T-cell (primary cell): Measurements from ENCODE around the gene DR1. TPM values are rescaled to one million over a fixed set of nuclear protein-coding genes. Genes with fewer than 3 reads are reported as not detected.
"Not testable (repeated sequence)": the region's sequence is repeated elsewhere in the genome, so short reads cannot be mapped to it uniquely, and the experiment has no call there.

Source experiments
- ATAC-seq, 4 experiments: fragments of 200-7000 bp in 3 of 4; fragments of 150-1000 bp in 1 of 4; cut with Tn5 transposase; replicated peaks in 1 of 4; 1 replicate in 3 of 4; 2 replicates in 1 of 4; pipeline ENCODE4 v1.10.0; 2021; ENCODE audit warnings: moderate library complexity in 3 of 4, mild to moderate bottlenecking in 2 of 4, moderate number of reproducible peaks in 1 of 4
- CTCF ChIA-PET, 2 donors: fragments of 300-600 bp; sonication (Branson Sonifier 250); formaldehyde crosslinking; loops; one replicate each; lab custom pipeline; 2022; ENCODE audit warnings: antibody characterized with exemption in 2 of 2; lab: Charles Lee
- POLR2A ChIA-PET, 2 donors: fragments of 300-600 bp; sonication (Branson Sonifier 250); formaldehyde crosslinking; loops; one replicate each; lab custom pipeline; 2022; ENCODE audit warnings: antibody characterized with exemption in 2 of 2; lab: Charles Lee
- DNase-seq, 35 experiments: peaks; one replicate each; pipeline versions ENCODE4 v3.0.0 to v3.0.0-alpha.2; 2013 to 2023
- H3K27ac ChIP-seq: one replicate; pipeline ENCODE4 v1.5.1; 2013; ENCODE audit warnings: low read length
- H3K27me3 ChIP-seq, 2 experiments: replicated peaks in 1 of 2; 1 replicate in 1 of 2; 2 replicates in 1 of 2; pipeline versions ENCODE4 v1.6.1 to v1.7.0; 2013; ENCODE audit warnings: low read length in 1 of 2, mixed read lengths in 1 of 2; ENCODE audit not compliant: control insufficient read depth in 2 of 2, insufficient read depth in 2 of 2; ENCODE audit errors: extremely low read depth in 1 of 2
- H3K36me3 ChIP-seq, 2 donors: 1 replicate in 1 of 2; 2 replicates in 1 of 2; pipeline versions ENCODE4 v1.6.1 to v1.7.0; 2013; ENCODE audit warnings: low read length in 1 of 2; ENCODE audit not compliant: control insufficient read depth in 2 of 2, insufficient read depth in 1 of 2; ENCODE audit errors: extremely low read depth in 1 of 2
- H3K4me1 ChIP-seq, 2 experiments: 1 replicate in 1 of 2; 2 replicates in 1 of 2; pipeline versions ENCODE4 v1.6.1 to v1.7.0; 2013; ENCODE audit warnings: low read length in 2 of 2, mixed read lengths in 1 of 2; ENCODE audit not compliant: insufficient read depth in 2 of 2, control insufficient read depth in 1 of 2; ENCODE audit errors: extremely low read depth in 1 of 2
- H3K4me3 ChIP-seq, 2 donors: 1 replicate in 1 of 2; 2 replicates in 1 of 2; pipeline versions ENCODE4 v1.5.1 to v1.7.0; 2013; ENCODE audit warnings: mild to moderate bottlenecking in 2 of 2, low read length in 1 of 2, moderate library complexity in 1 of 2; ENCODE audit not compliant: control insufficient read depth in 1 of 2; ENCODE audit errors: extremely low read depth in 1 of 2
- H3K9me3 ChIP-seq: 2 replicates; pipeline ENCODE4 v1.7.0; 2013
- H3K27ac Mint-ChIP-seq, 2 donors: one replicate each; pipeline ENCODE4 v1.8.0; 2020 to 2021; ENCODE audit warnings: mild to moderate bottlenecking in 2 of 2, mixed read lengths in 2 of 2
- H3K27me3 Mint-ChIP-seq, 2 donors: one replicate each; pipeline ENCODE4 v1.8.0; 2021 to 2022; ENCODE audit warnings: mixed read lengths in 2 of 2
- H3K36me3 Mint-ChIP-seq: one replicate; pipeline ENCODE4 v1.8.0; 2021; ENCODE audit warnings: mixed read lengths
- H3K4me1 Mint-ChIP-seq, 3 donors: one replicate each; pipeline ENCODE4 v1.8.0; 2020 to 2022; ENCODE audit warnings: mixed read lengths in 3 of 3, mild to moderate bottlenecking in 1 of 3
- H3K4me3 Mint-ChIP-seq, 3 donors: one replicate each; pipeline ENCODE4 v1.8.0; 2020 to 2022; ENCODE audit warnings: mild to moderate bottlenecking in 3 of 3, mixed read lengths in 3 of 3, moderate library complexity in 3 of 3
- H3K9me3 Mint-ChIP-seq, 3 donors: one replicate each; pipeline ENCODE4 v1.8.0; 2020 to 2022; ENCODE audit warnings: mixed read lengths in 3 of 3
- WGBS: methylation state at CpG from one replicate; pipeline ENCODE4 v1.1.5; 2013; ENCODE audit warnings: missing lambda C conversion rate; ENCODE audit not compliant: insufficient coverage; 5-methylcytosine and 5-hydroxymethylcytosine counted together
- total RNA-seq, 35 experiments: library from RNA in 6 of 35; stranded (reverse) in 6 of 35; fragments of 120-200 nt in 1 of 35; gene quantifications; one replicate each; pipeline versions ENCODE4 v1.2.1 to v1.2.4 and lab custom pipeline; 2013 to 2026

The DR1 gene
- total RNA-seq, 5 donors from 2014 or later (not counting 1 experiment from before 2014, with no cell fraction given): 58.8 to 72.3 (median 65.1) TPM

GRCh38 chr1:93374334-93375106 lies 28.8 kb downstream of the DR1 start:
- no peak overlapping the region for H3K27ac ChIP-seq
- Mint-ChIP-seq H3K9me3 (peaks cover 19 to 46% (median 32%) of the 10 kb centered on the region in 3 donors), H3K27me3 (no peaks in the 10 kb centered on the region), H3K36me3 (peaks cover 48% of the 10 kb centered on the region), H3K4me1 (no peaks in the 10 kb centered on the region), H3K4me3 (no peak overlapping the region), H3K27ac (no peak overlapping the region)
- ChIA-PET CTCF (no interaction called here), POLR2A (no interaction called here)
- whole genome bisulfite sequencing: 93% methylated on average over 2 of the region's 5 CpGs
- no peak for DNase-seq
- no peaks in the 10 kb centered on the region for H3K9me3 ChIP-seq
- no peaks in the 10 kb centered on the region for H3K4me1 ChIP-seq
- H3K4me3 ChIP-seq: no peak overlapping the region
- no peaks in the 10 kb centered on the region for H3K27me3 ChIP-seq
- no peaks in the 10 kb centered on the region for H3K36me3 ChIP-seq
- no peak for ATAC-seq

- peaks cover 0 to 3% of the 10 kb centered on the region in 2 donors for H3K27me3 Mint-ChIP-seq
- no CpG with 5 or more reads among the region's 3 CpGs for WGBS
- Histone ChIP-seq H3K4me3 (no peak overlapping the region), H3K27ac (no peak overlapping the region), H3K27me3 (no peaks in the 10 kb centered on the region), H3K4me1 (no peaks in the 10 kb centered on the region), H3K36me3 (no peaks in the 10 kb centered on the region), H3K9me3 (no peaks in the 10 kb centered on the region)
- H3K4me1 Mint-ChIP-seq: no peaks in the 10 kb centered on the region
- H3K9me3 Mint-ChIP-seq: peaks cover 21 to 40% (median 23%) of the 10 kb centered on the region in 3 donors
- POLR2A ChIA-PET: no interaction called here
- CTCF ChIA-PET: no interaction called here
- peaks cover 7% of the 10 kb centered on the region for H3K36me3 Mint-ChIP-seq
- no peak overlapping the region for H3K4me3 Mint-ChIP-seq
- DNase-seq (no peak), ATAC-seq (no peak)
- H3K27ac Mint-ChIP-seq: no peak overlapping the region
Observed at GRCh38 chr1:93384656-93385055, 38.9 kb downstream of the DR1 start.

GRCh38 chr1:93386268-93386667 lies 40.6 kb downstream of the DR1 start:
- POLR2A ChIA-PET, DNase-seq, H3K36me3 ChIP-seq, ATAC-seq, H3K27me3 ChIP-seq, H3K4me1 ChIP-seq, CTCF ChIA-PET, H3K27ac ChIP-seq, H3K27me3 Mint-ChIP-seq, H3K4me3 ChIP-seq, H3K27ac Mint-ChIP-seq, H3K4me1 Mint-ChIP-seq, H3K4me3 Mint-ChIP-seq, H3K9me3 ChIP-seq: not testable (repeated sequence)
- Mint-ChIP-seq H3K9me3 (peaks cover 18 to 37% (median 21%) of the 10 kb centered on the region in 3 donors), H3K36me3 (peaks cover 10% of the 10 kb centered on the region)
- WGBS: 60% methylated on average over 1 of the region's 7 CpGs

DNA sequence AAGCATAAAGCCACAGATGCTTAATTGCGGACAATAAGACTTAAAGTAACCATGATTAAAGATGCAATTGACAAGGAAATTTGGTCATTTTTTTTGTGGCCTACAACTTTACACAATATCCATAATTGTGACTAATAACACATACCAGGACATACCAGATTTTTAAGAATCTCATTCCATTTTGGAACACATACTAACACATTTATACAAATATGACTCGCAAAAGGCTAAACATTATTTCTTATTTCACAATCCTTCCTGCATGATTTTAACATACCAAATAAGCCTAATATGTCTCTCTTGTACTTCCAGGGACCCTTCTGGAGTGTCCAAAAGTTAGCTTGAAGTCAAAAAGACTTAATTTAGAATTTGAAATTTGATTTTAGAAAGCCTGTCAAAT lies 48.8 kb downstream of the DR1 start:
- ATAC-seq: no peak
- H3K27ac Mint-ChIP-seq: no peak overlapping the region
- no peaks in the 10 kb centered on the region for H3K9me3 ChIP-seq
- ChIA-PET POLR2A (interaction anchor here in 1 of 2 donors (0.6 kb wide), 1 partner anchor 856 kb away, joined by 3 read pairs; no protein-coding TSS in a partner anchor), CTCF (no interaction called here)
- no peak for DNase-seq
- no CpG with 5 or more reads among the region's 2 CpGs for WGBS
- no peaks in the 10 kb centered on the region for H3K36me3 ChIP-seq
- no peak overlapping the region for H3K27ac ChIP-seq
- no peaks in the 10 kb centered on the region for H3K4me1 ChIP-seq
- H3K36me3 Mint-ChIP-seq: peaks cover 3% of the 10 kb centered on the region
- H3K27me3 Mint-ChIP-seq: peaks cover 0 to 8% of the 10 kb centered on the region in 2 donors
- no peaks in the 10 kb centered on the region for H3K27me3 ChIP-seq
- no peaks in the 10 kb centered on the region for H3K4me1 Mint-ChIP-seq
- no peak overlapping the region for H3K4me3 ChIP-seq
- no peak overlapping the region for H3K4me3 Mint-ChIP-seq
- peaks cover 0 to 2% (median 0%) of the 10 kb centered on the region in 3 donors for H3K9me3 Mint-ChIP-seq

DNA sequence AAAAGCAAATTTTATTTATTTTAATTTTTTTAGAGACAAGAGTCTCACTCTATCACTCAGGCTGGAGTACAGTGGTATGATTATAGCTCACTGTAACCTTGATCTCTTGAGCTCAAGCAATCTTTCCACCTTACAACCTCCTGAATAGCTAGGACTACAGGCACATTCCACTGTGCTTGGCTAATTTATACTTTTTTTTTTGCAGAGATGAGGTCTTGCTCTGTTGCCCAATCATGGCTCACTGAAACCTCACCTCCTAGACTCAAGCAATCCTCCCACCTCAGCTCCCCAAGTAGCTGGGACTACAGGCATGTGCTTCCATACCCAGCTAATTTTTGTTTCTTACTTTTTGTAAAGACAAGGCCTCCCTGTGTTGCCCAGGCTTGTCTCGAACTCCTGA lies 49.5 kb downstream of the DR1 start:
- H3K36me3 ChIP-seq: no peaks in the 10 kb centered on the region
- no peaks in the 10 kb centered on the region for H3K9me3 ChIP-seq
- 83% methylated on average over 1 of the region's 1 CpG for WGBS
- no peak for DNase-seq
- ChIA-PET POLR2A (no interaction called here), CTCF (interaction anchor here in 1 of 2 donors (0.6 kb wide), 1 partner anchor 1663 kb away, joined by 4 read pairs; no protein-coding TSS in a partner anchor)
- Mint-ChIP-seq H3K36me3 (peaks cover 3% of the 10 kb centered on the region), H3K27me3 (peaks cover 0 to 5% of the 10 kb centered on the region in 2 donors), H3K9me3 (no peaks in the 10 kb centered on the region), H3K27ac (no peak overlapping the region), H3K4me1 (no peaks in the 10 kb centered on the region), H3K4me3 (no peak overlapping the region)
- H3K4me1 ChIP-seq: no peaks in the 10 kb centered on the region
- no peak for ATAC-seq
- H3K27ac ChIP-seq: no peak overlapping the region
- no peaks in the 10 kb centered on the region for H3K27me3 ChIP-seq
- H3K4me3 ChIP-seq: no peak overlapping the region

GRCh38 chr1:93399781-93400180 lies 54.1 kb downstream of the DR1 start:
- no peak overlapping the region for H3K4me3 ChIP-seq
- no peak for DNase-seq
- H3K27ac ChIP-seq: no peak overlapping the region
- no peaks in the 10 kb centered on the region for H3K9me3 ChIP-seq
- H3K27me3 ChIP-seq: no peaks in the 10 kb centered on the region
- no peak overlapping the region for H3K4me3 Mint-ChIP-seq
- H3K27me3 Mint-ChIP-seq: no peaks in the 10 kb centered on the region
- H3K4me1 ChIP-seq: no peaks in the 10 kb centered on the region
- no peaks in the 10 kb centered on the region for H3K36me3 Mint-ChIP-seq
- H3K27ac Mint-ChIP-seq: no peak overlapping the region
- H3K9me3 Mint-ChIP-seq: no peaks in the 10 kb centered on the region
- no peak for ATAC-seq
- no peaks in the 10 kb centered on the region for H3K4me1 Mint-ChIP-seq
- H3K36me3 ChIP-seq: no peaks in the 10 kb centered on the region
- CTCF ChIA-PET: no interaction called here
- POLR2A ChIA-PET: no interaction called here
